ENCODE data around the gene AMH.
A peak's percentile ranks its signal among the peaks of the same experiment; 100 is the strongest.

Gene AMH

DNA sequence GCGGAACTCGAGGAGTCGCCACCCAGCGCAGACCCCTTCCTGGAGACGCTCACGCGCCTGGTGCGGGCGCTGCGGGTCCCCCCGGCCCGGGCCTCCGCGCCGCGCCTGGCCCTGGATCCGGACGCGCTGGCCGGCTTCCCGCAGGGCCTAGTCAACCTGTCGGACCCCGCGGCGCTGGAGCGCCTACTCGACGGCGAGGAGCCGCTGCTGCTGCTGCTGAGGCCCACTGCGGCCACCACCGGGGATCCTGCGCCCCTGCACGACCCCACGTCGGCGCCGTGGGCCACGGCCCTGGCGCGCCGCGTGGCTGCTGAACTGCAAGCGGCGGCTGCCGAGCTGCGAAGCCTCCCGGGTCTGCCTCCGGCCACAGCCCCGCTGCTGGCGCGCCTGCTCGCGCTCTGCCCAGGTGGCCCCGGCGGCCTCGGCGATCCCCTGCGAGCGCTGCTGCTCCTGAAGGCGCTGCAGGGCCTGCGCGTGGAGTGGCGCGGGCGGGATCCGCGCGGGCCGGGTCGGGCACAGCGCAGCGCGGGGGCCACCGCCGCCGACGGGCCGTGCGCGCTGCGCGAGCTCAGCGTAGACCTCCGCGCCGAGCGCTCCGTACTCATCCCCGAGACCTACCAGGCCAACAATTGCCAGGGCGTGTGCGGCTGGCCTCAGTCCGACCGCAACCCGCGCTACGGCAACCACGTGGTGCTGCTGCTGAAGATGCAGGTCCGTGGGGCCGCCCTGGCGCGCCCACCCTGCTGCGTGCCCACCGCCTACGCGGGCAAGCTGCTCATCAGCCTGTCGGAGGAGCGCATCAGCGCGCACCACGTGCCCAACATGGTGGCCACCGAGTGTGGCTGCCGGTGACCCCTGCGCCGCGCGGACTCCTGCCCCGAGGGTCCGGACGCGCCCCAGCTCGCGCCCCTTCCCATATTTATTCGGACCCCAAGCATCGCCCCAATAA is 2.3 kb downstream of the AMH start:
- DNase-seq = no peak

DNA sequence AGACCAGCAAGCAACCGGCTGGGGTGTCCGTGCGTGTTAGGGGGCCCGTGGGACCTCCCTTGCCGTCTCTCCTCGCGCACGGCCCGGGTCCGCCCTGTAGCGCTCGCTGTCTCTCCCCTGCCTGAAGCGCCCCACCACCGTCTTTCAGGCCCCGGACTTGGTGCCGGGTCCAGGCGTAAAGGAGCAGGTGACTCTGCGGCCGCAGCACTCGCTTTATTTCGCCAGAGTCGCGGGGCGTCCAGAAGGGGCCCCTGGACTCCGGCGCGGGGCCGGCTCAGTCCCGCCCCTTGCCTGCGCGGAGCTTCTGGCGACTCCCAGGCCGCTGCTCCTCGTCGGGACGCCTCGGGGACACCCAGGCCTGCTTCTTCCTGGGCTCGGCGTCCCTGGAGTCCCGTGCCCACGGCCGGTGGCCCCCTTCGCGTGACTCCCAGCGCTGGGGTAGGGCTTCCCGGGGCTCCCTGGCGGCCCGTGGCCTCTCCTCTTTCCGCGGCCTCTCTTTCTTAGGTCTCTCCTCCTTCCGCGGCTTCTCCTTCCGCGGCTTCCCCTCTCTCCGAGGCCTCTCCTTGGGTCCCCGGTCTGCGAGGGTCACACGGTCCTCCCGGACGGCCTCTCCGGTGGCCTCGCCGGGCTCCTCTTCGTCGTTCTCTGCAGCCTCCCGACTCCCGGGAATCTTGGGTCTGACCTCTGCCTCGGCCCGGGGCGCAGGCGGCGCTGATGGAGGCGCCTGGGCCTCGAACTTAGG is 3.1 kb downstream of the AMH start:
- no peak for DNase-seq

DNA sequence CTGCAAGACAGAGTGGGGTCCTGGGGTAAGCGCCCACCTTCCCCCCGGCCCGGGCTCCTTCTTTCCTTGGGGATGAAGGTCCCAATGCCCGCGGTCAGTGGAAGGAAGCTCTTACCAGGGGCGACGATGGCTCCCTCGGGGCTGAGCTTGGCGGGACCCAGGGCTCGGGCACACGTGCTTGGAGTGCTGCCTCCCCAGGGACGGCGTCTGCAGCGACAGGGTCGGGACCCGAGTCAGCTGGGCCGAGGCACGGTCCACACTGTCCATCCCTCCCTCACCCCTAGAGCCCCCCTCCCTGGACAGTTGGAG is 3.6 kb downstream of the AMH start:
- DNase-seq = no peak

DNA sequence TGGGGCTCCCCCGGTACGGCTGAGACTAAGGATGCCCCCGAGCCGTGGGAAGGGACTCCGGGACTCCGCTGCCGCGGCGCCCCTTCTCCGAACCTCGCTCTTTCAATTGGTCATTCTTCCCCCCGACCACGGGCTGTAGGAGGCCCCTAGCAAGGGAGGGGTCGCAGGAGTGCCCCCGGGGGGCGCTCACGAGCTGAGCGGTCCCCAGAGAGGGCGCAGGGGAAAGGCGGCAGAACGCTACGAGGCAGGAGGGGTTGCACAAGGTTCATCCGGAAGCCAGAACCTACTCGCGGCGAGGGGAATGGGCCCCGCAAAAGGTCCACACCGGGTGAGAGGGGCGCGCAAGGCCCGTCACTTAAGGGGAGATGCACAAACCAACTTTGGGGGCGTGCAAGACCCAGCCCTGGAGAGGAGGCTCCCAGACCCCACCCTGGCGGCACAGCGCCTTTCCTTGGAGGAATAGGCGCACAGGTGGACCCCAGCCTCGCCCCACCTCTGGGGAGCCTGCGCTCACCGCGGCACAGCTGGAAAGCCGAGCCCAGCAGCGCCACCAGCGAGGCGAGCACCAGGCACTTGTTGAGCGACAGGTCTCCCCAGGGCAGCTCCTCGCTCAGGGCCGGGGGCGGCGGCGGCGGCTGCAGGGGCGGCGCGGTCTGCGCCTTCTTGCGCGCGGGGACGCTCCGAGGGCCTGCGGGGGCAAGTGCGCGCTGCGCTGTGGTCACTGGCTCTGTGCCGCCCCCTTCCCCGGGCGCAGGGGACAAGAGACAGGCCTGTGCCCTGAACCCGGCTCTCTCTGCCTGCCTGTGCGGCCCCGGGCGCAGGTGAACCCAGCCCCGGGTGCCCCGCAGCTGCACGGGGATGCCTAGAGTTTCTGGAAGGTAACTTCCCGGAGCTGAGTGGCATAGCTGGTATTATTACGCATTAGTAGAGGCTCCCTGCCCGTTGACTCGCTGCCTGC is 4.3 kb downstream of the AMH start:
- no peak for DNase-seq

DNA sequence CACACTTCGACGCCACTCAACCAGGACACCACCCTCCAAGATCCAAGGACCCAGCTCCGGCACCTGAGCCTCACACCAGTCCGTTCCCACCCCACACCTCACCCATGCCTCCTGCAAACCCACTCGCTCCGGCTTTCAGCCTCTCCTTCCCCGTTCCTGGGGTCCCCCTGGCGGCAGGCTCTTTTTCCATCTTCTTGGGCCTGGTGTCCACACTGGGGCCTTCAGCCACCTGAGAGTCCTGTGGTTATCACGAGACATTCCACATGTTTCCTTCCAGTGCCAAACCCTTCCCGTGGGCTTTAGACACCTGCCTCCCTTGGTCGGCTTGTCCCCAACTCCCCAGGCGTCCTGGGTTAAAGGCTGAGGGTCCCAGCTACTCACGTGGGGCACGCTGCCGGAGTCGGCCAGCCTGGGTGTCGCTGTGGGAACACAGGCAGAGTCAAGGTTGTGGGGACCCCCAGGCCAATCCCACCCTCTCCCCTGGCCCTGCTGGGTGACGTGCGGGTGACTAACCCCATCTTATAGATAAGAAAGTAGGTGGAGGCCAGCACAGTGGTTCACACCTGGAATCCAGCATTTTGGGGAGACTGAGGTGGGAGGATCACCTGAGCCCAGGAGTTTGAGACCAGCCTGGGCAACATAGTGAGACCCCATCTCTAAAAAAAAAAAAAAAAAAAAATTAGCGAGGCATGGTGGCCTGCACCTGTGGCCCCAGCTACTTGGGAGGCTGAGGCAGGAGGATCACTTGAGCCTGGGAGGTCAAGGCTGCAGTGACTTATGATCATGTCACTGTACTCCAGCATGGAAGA is 5.1 kb downstream of the AMH start:
- DNase-seq = no peak

DNA sequence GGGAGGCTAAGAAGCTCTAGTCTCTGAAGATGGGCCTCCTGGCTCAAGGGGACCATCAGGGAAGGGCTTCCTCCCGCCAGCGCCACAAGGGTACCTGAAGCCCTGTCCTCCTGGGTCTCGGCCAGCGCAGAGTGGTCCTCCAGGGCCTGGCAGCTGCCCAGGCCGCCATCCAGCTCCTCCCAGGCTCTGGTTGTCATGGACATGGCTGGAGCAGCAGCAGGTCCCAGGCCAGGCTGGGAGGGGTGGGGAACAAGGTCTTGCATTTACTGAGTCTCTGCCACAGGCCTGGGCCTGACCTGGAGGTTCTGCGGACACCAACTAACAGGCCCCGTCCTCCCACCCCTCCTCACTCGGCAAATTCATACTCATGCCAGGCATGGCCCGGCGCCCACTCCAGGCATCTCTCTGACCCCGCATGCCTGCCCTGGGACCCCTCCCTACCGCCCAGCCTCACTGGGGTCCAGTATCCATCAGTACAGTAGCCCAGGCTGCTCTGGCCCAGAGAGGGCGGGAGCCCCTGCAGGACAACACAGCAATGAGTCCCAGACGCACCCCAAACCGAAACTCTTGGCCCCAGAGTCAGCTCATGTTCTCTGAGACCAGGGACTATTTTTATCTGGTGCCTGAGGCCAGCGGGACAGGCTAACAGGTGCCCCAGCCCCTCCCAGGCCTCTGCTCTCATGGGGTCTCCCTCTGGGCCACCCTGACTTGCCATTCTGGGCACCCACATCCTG is 6.2 kb downstream of the AMH start:
- DNase-seq = no peak

DNA sequence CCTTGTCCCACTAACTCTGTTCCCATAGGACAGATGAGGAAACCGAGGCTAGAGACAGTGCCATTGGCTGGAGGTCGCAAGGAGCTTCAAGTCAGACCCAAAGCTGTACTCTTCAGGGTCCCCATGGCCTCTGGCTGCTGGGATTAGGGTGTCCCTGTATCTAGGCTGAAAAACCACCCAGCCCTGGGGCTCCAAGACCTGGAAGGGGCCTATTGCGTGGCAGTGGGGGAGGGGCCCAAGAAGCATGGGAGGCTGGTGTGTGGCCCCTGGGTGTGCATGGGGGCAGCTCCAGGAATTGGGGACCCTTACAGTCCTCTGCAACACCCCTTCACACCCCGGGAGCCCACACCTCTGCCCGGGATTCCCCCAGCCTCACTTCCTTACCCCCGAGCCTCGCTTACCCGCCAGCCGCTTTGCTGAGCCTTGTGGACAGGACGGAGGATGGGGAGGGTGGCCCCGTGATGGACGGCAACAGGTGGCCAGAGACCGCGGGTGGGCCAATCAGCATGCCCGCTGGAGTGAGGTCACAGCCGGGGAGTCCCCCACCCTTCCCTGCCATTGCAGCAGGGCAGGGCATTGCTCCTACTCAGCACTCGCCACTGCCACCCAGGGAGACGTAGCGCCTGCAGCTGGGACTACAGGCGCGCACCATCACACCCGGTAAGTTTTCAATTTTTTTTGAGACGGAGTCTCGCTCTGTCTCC is 7.0 kb downstream of the AMH start, which contains the start of gene JSRP1:
Gene JSRP1, minus strand, starts transcription at position 436 of the 704 bp plus-strand sequence. CDS start 1,103 bp downstream, outside the sequence.
- no peak for DNase-seq

DNA sequence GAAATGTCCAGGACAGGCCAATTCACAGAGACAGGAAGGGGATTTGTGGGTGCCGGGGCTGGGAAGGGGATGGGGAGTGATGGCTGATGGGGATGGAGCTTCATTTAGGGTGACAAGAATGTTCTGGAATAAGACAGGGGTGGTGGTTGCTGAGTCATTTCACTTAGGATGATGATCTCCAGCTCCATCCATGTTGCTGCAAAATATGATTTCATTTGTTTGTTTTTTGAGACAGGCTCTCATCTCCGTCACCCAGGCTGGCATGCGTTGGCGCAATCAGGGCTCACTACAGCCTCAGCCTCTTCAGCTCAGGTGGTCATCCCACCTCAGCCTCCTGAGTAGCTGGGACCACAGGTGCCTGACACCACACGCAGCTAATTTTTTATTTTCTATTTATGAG is 10.2 kb downstream of the AMH start:
- DNase-seq = no peak

DNA sequence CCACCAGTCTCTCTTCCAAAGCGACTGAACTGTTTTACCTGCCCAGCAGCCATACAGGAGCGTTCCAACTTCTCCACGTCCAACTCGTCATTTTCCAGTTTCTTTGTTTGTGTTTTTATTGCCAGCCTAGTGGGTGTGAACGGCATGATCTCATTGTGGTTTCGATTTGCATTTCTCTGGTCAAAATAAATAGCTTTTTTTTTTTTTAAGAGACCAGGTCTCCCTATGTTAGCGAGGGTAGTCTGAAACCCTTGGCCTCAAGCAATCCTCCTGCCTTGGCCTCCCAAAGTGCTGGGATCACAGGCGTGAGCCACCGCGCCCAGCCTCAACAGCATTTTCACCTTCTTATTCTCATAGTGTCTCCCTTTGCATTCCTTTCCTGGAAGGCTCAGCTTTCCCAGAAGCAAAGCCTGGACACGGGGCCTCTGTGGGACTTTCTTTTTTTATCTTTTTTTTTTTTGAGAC is 11.2 kb downstream of the AMH start:
- DNase-seq = no peak

DNA sequence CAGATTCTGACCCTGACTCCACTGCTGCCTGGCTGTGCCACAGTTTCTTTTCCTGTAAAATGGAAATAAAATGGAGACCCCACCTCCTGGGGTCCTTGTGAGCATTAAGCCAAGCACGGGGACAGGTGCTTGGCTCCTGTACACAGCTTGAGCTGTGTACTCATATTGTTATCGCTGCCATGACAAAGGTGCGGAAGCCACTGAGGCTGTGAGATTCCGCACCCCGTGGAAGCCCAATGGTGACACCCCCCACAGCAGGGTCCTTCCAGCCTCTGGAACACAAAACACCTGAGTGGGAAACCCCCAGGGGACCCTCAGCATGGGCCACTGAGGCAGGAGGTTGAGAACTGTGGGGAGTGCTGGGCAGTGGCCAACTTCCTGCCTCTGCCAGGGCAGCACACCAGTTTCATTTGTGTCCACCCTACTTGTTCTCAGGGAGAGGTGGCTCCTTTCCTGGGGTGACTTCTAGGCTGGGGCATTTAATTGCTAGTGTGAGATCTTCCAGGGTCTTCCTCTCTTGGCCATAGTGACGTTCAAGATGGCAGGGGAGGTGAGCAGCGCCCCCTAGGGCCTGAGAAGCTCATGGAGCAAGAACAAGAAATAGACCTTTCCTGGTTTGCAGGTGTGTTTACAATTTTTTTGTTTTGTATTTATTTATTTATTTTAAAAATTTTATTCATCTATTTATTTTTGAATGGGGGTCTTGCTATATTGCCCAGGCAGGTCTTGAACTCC is 12.5 kb downstream of the AMH start:
- DNase-seq = no peak

DNA sequence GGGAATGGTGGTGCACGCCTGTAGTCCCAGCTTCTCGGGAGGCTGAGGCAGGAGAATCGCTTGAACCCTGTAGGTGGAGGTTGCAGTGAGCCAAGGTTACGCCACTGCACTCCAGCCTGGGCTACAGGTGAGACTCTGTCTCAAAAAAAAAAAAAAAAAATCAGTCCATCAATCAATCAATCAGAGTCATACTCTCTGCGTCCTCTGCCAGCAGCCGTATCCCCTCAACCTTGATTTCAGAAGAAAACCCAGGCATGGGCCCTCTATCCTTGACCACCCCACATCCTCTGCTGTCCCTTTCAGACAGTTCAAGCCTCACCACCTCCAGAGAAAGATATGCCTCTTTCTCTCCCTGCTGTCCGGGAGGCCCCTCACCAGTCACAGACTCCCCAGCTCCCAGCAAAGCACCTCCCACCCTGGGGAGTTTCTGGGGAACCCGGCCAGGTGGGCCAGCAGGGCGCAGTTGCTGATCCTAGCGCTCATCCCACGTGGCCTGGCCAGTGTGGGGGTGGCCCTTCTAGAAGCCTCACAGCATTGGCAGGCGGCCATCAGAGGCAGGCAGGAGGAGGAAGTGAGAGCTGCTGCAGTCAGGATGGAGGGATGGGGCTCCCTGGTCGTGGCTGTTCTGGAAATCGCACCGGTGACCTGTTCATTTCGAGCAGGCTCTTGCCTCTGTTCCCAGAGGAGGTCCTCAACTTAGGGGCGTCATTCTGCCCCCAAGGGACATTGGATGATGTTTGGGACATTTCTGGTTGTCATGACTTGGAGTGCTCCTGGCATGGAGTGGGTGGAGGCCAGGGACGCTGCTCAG is 17.3 kb downstream of the AMH start:
- no peak for DNase-seq

DNA sequence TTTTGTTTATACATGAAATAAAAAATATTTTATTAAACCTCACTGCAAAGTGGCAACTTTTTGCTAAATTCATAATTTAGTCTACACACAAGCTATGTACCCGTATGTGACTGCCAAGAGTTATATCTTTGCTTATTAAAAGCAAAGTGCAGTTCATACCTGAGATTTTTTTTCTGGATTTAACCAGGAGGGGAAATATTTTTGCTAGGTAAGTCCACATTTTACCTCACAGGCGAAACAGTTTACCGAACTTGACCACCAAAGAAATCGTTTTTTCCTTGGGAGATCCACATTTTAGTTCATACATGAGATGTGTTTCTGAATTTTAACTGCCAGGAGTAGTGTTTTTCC is 19.3 kb downstream of the AMH start:
- no peak for DNase-seq

DNA sequence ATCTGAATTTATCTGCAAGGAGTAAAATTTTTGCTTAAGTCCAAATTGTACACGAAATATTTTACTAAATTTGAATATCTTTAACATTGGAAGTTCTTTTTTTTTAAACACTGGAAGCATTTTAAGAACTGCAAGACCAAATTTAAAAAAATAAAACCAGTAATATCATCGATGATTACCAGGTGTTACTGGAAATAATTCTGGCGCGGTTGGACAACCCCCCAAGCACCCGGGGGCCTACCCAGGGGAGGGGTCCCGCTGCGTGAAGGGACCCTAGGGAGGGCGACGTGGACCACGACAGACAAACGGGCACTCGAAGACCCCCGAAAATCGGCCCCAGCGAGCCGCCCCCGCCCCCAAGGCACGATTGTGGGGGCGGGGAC is 19.7 kb downstream of the AMH start:
- no peak for DNase-seq

DNA sequence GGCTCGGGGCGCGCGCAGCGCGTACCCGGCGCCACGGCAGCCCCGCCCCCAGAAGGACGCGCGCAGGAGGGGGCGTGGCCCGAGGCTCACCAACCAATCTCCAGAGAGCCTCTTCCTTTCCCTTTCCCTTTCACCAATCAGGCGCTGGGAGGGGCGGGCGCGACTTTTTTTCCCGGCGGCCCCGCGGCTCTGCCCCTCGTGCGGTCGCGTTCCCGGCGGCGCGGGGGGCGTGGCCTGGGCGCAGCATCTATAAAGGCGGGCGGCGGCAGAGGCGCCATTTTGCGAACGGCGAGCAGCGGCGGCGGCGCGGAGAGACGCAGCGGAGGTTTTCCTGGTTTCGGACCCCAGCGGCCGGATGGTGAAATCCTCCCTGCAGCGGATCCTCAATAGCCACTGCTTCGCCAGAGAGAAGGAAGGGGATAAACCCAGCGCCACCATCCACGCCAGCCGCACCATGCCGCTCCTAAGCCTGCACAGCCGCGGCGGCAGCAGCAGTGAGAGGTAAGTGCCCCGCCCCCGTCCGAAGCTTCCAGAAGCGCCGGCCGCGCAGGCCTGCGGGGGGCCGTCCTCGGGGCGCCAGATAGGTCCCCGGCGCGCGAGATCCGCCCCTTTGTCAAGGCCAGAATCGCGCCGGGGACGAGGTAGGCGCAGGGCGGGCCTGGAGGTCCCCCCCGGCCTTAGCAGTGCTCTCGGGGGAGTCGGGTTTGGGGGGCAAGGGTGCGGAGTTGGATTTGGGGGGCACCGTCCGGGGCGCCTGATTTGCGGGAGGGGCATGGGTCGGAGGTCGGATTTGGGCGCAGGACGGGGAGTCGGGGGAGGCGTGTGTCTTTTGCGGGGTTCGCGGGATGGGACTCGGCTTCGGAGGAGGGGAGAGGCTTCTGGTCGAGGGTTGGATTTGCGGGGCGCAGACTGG is 20.4 kb downstream of the AMH start:
- peak; percentile 94 for DNase-seq

DNA sequence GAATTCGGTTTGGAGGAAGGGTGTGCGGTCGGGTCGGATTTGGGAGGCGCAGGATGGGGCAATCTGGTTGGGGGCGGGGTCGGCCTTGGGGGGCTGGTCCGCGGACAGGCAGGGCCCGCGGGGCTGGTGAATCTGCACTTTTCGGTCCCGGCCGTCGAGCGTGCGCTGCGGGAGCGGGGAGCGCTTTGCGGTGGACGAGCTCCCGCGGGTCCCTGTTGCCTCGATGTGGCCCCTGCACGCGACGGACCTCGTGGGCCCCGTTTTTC is 21.0 kb downstream of the AMH start:
- DNase-seq = no peak

DNA sequence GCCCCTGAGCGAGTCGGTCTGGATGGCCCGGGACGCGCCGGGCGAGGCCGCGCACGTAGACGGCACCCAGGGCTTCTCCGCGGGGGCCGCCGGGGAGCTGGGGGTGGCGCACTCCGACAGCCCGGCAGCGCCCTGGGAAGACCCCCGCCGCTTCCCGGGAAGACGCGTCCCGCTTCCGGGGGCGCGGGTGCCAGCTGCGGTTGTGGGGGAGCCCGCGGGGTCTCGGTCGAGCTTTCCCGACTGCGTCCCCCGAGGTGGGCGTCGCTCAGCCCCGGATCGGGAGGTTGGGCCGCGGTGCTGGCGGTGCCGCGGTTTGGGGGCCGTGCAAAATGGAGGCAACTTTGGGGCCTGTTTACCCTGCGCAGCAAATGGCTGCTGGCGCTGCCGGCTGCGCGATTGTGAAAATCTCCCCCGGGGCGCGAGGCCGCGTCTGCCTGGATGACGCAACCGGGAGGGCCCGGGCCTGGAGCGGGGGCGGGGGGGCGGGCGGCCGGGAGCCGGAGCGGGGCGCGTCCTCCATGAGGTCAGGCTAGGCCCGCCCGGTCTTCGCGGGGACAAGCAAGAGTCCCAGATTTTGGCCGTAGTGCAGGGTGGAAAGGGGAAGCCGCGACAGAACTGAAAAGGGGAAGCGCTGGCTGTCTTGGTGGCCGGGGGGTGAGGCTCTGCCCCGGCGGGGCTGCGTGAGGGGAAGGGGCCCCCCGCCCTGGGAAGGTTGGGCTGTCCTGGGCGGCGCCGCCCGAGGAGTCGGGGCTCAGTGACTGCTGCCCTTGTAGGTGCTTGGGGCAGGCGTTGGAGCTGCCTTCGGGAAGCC is 21.5 kb downstream of the AMH start:
- peak; percentile 30 for DNase-seq

All from NCI-H2171 treated with DMSO at 0.1 percent for 48 hours (cell line).